Astrocyte of the cerebellum (primary cell): Measurements from ENCODE around the gene PSMB10.
"Not testable (repeated sequence)": the region's sequence is repeated elsewhere in the genome, so short reads cannot be mapped to it uniquely, and the experiment has no call there.

ENCODE experiments used
- DNase-seq: peaks from one replicate; pipeline ENCODE4 v3.0.0-alpha.2; 2011; ENCODE audit warnings: low read depth
- H3K4me3 ChIP-seq: 2 replicates; pipeline ENCODE4 v1.5.1; 2011; ENCODE audit warnings: mild to moderate bottlenecking, low read depth, low read length, moderate library complexity
- in situ Hi-C: cut with HindIII; loops from 2 replicates; pipeline ENCODE4 v1.10.0; 2017; ENCODE audit warnings: low sequenced_read_pairs
- TF ChIP-seq, protein P1 (sequence below): IDR thresholded peaks from 2 replicates; pipeline ENCODE4 v1.5.1; 2012; ENCODE audit warnings: low read length, low read depth, moderate library complexity, mild to moderate bottlenecking; ENCODE audit errors: missing control alignments

PSMB10 gene

DNA sequence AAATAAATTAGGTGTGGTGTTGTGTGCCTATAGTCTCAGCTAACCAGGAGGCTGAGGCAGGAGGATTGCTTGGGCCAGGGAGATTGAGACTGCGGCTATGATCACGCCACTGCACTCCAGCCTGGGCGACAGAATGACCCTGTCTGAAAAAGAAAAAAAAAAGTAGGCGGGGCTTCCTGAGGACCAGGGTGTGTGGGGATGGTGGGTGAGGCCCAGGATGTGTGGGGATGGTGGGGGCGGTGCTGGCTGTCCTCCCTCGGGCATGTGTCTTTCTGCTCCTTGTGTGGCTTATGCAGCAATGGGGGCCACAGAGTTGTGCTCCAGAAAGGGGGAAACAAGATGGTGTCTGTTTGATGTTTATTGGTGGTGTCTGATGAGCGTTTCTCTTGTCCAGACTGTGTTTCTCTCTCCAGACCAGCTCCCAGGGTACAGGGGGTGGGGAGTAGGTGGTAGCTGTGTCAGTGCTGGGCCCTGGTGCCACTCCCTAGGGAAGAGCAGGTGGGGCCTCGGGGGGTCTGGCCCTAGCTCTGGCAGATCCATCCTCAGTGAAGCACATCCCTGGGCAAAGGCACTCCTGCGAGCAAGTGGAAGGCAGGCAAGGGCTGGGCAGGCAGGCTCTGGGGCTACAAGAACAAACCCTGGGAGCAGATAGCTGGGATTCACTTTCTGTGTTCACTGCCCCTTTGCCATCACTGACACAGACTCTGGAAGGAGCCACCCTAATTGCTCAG, 5.0 kb upstream of the PSMB10 start:
- no peak overlapping the region for H3K4me3 ChIP-seq
- in situ Hi-C loops, result no loop called here

DNA sequence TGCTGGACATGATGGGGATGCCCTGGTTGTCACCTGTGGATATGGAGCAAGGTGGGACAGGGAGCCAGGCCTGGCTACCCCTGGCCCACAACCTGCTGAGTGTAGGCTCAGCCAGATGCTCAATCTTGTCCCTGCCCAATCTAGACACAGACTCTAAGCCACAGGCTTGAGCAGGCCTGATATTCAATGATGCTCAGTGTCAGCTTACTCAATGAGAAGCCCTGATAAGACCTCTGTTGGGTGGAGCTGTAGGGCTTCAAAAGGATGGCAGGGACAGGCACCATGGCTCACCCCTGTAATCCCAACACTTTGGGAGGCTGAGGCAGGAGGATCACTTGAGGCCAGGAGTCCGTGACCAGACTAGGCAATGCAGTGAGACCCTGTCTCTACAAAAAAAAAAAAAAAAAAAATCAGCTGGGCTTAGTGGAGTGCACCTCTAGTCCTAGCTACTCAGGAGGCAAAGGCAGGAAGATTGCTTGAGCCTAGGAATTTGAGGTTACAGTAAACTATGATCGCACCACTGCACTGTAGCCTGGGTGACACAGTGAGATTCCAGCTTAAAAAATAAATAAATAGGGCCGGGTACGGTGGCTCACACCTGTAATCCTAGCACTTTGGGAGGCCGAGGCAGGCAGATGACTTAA, 3.9 kb upstream of the PSMB10 start:
- TF ChIP-seq, protein P1, sequence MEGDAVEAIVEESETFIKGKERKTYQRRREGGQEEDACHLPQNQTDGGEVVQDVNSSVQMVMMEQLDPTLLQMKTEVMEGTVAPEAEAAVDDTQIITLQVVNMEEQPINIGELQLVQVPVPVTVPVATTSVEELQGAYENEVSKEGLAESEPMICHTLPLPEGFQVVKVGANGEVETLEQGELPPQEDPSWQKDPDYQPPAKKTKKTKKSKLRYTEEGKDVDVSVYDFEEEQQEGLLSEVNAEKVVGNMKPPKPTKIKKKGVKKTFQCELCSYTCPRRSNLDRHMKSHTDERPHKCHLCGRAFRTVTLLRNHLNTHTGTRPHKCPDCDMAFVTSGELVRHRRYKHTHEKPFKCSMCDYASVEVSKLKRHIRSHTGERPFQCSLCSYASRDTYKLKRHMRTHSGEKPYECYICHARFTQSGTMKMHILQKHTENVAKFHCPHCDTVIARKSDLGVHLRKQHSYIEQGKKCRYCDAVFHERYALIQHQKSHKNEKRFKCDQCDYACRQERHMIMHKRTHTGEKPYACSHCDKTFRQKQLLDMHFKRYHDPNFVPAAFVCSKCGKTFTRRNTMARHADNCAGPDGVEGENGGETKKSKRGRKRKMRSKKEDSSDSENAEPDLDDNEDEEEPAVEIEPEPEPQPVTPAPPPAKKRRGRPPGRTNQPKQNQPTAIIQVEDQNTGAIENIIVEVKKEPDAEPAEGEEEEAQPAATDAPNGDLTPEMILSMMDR, result no peak
- no peak for DNase-seq
- H3K4me3 ChIP-seq, result no peak overlapping the region
- in situ Hi-C loops, result no loop called here

More for the DNA sequence above, 5.0 kb upstream of the PSMB10 start:
- TF ChIP-seq, protein P1, result no peak
- no peak for DNase-seq

DNA sequence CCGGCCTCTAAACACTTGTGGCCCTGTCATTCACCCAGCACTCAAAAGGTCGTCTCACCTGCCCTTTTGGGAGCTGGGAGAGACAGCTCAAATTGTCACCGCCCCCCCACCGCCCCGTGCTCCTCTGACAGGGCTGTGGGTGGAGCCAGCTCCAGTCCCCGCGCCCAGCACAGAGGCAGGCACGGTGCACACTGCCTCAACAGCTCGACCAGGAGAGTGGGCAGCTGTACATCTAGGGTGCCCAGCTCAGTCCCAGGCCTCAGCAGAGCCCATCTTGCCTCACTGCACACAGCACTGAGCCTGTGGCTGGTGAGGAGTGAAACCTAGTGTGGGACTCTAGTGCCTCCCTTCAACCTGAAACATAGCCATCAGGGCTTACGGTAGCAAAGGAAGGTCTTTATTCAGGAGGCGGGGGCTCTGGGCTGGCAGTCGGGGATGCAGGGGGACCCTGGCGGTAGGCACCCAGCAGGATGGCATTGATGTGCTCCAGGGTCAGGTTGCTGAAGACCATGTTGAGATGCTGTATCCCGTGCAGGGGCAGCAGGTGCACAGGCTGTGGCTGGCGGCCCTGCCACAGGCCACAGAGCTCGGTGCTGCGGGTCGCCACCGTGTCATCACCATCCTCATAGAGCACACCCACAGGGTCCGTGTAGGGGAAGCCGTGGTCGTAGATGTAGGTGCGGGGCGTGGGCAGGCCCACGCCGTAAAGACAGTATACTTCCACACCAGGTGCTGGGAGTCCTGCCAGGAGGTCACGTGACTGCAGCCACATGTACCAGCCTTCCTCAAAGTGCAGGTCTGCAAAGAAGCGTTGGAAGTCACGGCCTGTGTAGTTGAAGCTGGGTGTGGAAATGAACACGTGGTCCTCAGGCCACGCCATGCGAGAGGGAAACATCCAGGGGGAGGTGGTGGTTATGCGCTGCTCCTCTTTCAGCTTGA, 3.1 kb upstream of the PSMB10 start:
- H3K4me3 ChIP-seq, result no peak overlapping the region
- in situ Hi-C loops, result no loop called here
- DNase-seq, result no peak
- TF ChIP-seq, protein P1, result no peak

DNA sequence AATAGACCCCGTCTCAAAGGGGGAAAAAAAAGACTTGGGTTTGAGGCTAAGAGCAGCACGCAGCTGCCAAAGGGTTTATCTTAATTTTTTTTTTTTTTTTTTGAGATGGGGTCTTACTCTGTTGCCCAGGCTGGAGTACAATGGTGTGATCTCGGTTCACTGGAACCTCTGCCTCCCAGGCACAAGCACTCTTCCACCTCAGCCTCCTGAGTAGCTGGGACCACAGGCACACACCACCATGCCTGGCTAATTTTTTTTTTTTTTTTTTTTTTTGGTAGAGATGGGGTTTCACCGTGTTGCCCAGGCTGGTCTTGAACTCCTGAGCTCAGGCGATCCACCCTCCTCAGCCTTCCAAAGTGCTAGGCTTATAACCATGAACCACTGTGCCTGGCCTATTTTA, 1.1 kb upstream of the PSMB10 start:
- in situ Hi-C loops, H3K4me3 ChIP-seq, DNase-seq: not testable (repeated sequence)

GRCh38 chr16:67936880-67937605, 393 bp upstream of the PSMB10 start:
- TF ChIP-seq, protein P1, result no peak
- in situ Hi-C loops, result no loop called here
- DNase-seq, result no peak
- peak overlapping the region; percentile 77 for H3K4me3 ChIP-seq

DNA sequence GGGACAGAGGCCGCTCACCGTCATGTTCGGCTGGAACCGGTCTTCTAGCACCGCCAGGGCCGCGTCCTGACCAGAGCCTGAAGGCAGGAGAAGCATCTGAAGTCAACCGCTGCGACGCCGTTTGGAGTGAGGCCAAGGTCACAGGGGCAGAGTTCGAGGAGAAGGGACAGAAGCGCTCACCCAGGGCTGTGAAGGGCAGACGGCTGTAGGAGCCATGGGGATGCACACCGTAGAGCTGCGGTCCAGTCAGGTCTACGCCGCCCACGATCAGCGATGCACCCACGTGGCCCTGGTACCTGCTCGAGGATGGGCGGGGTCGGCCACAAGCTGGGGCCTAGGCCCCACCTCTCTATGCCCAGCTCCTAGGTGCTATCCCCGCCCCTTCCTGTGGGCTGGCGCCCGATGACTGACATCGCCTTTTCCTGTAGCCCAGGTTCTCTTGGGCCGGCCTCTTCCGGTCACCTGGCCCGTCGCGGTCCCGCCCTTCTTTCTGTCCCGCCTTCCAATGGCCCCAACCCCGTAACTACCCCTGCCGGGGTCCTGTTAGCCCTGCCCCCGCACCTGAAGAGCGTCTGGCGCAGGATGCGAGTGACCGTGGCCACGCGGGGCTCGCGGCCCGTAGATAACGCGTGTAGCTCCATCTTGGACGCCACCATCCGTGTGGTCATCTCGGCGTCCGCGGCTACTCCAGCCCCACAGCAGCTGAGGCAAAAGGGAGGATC, 1.1 kb downstream of the PSMB10 start:
- TF ChIP-seq, protein P1, result no peak
- DNase-seq, result peak; percentile 80
- H3K4me3 ChIP-seq, result peak overlapping the region; percentile 77
- in situ Hi-C loops, result no loop called here
